ENCODE measurements around the gene ZIC2.
A peak's percentile ranks its signal among the peaks of the same experiment; 100 is the strongest.
"Not testable (repeated sequence)": the region's sequence is repeated elsewhere in the genome, so short reads cannot be mapped to it uniquely, and the experiment has no call there.

Gene ZIC2

GRCh38 chr13:99981735-99982035 is at the start of gene ZIC2:
Gene ZIC2 (plus strand): TSS chr13:99981784. CDS start chr13:99982065, 281 bp downstream.
- DNase-seq (ENCODE audit: low spot score) = no peak

- no peak for DNase-seq (ENCODE audit: low spot score)
Observed at GRCh38 chr13:99932912-99933311, 48.7 kb upstream of the ZIC2 start.

DNA sequence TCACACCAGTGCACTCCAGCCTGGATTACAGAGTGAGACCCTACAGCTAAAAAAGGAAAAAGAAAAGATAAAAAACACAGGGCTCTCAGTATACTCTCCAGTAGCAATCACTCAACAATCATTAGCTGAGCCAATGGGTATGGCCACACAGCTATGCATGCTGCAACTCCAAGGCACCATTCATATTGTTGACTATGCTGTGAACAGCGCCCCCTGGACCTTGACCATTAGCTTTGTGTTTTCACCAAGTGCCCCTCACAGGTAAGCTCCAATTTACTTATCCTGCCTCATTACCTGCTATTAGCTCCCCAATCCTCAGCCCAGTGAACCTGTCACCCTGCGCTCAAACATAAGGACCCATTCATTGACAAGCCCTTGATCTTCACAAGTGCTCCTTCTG is 45.8 kb upstream of the ZIC2 start:
- DNase-seq (ENCODE audit: low spot score) = no peak

- DNase-seq (ENCODE audit: low spot score) = no peak
Observed at GRCh38 chr13:99938635-99939034, 42.9 kb upstream of the ZIC2 start.

GRCh38 chr13:99941086-99941485 is 40.5 kb upstream of the ZIC2 start:
- DNase-seq (ENCODE audit: low spot score) = no peak

DNA sequence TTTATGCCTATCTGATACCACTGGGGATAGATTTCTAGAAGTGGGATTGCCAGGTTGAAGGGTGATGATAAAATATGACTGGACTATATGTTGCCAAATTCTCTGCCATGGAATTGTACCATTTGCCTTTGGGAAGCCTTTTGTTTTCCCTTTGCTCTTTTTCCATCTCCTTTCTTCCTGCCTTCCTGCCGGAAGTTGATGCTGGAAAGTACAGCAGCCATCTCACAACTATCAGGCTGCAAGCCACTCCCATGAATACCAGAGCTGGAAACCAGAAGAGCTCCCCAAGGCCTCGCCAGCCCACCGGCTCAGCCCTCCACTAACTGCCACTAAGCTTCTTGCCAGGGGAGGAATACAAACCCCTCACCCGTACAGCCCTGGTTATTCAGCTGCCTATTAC is 39.7 kb upstream of the ZIC2 start:
- DNase-seq (ENCODE audit: low spot score) = no peak

- DNase-seq (ENCODE audit: low spot score) = no peak
Observed at GRCh38 chr13:99944102-99944501, 37.5 kb upstream of the ZIC2 start.

DNA sequence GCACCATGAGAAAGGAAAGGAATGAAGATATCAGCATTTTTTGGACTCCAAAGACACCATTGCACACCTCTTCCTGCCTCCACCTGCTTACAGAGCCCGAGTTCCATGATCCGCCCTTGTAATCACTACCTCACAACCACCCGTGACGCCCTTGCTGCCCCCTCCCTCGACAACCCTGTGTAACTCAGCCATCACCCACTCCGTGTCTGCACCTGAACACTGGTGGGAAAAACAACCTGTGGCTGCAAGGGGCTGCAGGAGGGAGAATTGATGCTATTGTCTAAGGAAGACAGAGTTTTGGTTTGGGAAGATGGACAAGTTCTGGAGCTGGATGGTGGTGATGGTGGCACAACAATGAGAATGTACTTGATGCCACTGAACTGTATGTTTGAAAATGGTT is 37.0 kb upstream of the ZIC2 start:
- DNase-seq (ENCODE audit: low spot score) = no peak

DNA sequence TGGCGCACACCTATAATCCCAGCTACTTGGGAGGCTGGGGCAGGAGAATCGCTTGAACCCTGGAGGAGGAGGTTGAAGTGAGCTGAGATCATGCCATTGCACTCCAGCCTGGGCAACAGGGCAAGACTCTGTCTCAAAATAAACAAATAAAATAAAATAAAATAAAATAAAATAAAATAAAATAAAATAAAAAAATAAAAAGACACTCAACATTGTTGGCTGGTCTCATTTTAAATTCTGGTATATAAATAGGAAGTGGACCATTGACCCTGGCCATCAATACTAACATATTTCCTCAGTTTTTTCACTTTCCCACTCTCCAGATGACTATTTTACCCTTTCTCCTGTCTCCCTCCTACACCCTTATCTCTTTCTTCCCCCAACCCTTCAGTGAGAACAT is 36.1 kb upstream of the ZIC2 start:
- DNase-seq (ENCODE audit: low spot score) = not testable (repeated sequence)

- no peak for DNase-seq (ENCODE audit: low spot score)
Observed at GRCh38 chr13:99947666-99948065, 33.9 kb upstream of the ZIC2 start.

DNA sequence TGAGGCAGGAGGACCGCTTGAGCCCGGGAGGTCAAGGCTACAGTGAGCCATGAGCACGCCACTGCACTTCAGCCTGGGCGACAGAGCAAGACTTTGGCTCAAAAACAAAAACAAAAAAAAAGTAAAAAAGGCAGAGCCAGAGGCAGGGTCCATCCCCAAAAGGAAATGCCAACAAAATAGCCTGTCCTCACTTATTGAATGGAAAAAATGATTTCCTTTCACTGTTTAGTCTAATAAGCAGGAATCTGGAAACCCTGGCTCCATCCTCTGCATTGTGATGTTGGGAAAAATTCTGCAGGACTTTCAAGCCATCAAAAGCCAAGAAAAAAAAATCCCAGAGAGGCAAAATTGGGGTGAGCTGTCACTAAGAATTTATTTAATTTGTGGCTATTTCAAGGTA is 33.2 kb upstream of the ZIC2 start:
- no peak for DNase-seq (ENCODE audit: low spot score)

- no peak for DNase-seq (ENCODE audit: low spot score)
Observed at GRCh38 chr13:99948907-99949678, 32.5 kb upstream of the ZIC2 start.

GRCh38 chr13:99949679-99950413 is 31.7 kb upstream of the ZIC2 start:
- no peak for DNase-seq (ENCODE audit: low spot score)

GRCh38 chr13:99951666-99952065 is 29.9 kb upstream of the ZIC2 start:
- DNase-seq (ENCODE audit: low spot score) = not testable (repeated sequence)

- DNase-seq (ENCODE audit: low spot score) = no peak
Observed at GRCh38 chr13:99953138-99953755, 28.3 kb upstream of the ZIC2 start.

DNA sequence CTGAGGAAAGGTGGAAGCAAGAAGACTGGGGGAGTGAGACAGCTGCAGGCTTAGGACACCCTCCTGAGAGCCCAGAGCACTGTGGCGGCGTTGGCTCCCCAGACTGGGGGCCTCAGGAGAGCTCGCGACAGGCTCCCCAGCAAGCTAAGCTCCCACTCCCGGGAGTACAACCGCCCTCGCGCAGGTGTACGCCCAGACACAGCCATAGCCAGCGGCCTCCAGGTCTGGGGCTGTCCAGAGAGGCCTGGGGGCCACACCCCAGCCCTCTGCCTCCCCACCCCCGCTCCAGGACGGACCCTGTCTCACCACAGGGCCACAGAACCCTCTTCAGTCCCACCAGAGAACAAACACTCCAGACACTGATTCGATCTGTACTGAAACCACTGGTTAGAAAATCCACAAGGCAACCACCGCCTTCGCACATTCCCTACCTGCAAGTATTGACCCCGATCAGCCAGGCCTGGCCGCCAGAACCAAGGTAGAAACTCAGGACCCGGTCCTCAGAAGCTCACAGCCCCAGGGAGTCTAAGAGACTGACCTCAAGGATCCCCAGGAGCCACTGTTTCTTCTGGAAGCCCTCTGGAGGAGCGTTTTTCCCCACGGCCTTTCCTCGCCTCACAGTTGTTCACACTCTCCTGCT is 26.4 kb upstream of the ZIC2 start:
- DNase-seq (ENCODE audit: low spot score) = peak; percentile 53

DNA sequence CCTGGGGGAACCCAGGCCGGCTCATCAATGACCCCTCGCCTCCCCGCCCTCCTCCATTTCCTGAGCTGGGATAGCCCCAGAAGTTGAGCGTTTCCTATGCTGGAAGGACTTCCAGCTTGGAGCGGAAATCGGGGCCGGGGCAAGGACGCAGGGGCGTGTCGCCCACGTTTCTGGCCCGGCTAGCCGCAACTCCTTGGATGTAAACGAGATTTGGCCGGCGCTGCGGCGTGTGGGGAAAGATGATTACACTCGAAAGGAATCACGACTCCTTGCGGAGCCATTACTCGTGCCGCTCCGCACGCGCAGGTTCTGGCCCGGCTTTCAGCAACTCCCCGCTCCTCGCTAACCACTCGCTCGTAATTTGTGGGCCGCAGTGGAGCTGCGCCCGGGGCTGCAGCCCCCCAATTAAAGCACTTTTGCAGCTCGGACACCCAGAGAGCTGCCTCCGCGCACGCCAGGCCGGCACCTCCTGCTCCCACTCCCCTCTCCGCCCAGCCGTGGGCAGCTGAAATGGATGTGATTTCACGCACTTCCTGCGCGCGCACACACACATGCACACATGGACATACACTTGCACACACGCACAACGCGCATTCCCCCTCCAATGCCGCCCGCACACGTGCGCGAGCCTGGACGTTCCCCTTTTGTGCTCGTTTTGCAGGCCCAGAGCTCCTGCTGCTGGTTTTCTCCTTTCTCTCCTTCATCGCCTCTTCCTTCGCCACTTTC is 25.7 kb upstream of the ZIC2 start:
- DNase-seq (ENCODE audit: low spot score) = peak; percentile 78

GRCh38 chr13:99956473-99957349 is 24.9 kb upstream of the ZIC2 start:
- peak; percentile 70 for DNase-seq (ENCODE audit: low spot score)

GRCh38 chr13:99958406-99959126 is 23.0 kb upstream of the ZIC2 start:
- DNase-seq (ENCODE audit: low spot score) = peak; percentile 71

GRCh38 chr13:99959127-99959539 is 22.5 kb upstream of the ZIC2 start:
- DNase-seq (ENCODE audit: low spot score) = no peak

Data from ecto neural progenitor cell (in vitro differentiated cells).